WTC11 (cell line): ENCODE measurements around the gene GPR39. TPM values are rescaled to one million over a fixed set of nuclear protein-coding genes. Genes with fewer than 3 reads are reported as not detected.

Experiments
- ATAC-seq: fragments of 200-7000 bp; cut with Tn5 transposase; 2 replicates; pipeline ENCODE4 v1.10.0; 2021; ENCODE audit warnings: mild to moderate bottlenecking, moderate library complexity
- CTCF ChIA-PET: fragments of 300-600 bp; sonication (Branson Sonifier 250); formaldehyde crosslinking; loops from one replicate; lab custom pipeline; 2021; ENCODE audit warnings: antibody characterized with exemption; lab: Charles Lee
- POLR2A ChIA-PET: fragments of 350-600 bp; sonication (Branson Sonifier 250); formaldehyde crosslinking; loops from one replicate; lab custom pipeline; 2021; ENCODE audit warnings: antibody characterized with exemption; lab: Charles Lee
- DNase-seq: peaks from one replicate; pipeline ENCODE4 v3.0.0; 2021; ENCODE audit warnings: low spot score
- H3K27ac Mint-ChIP-seq: 2 replicates; pipeline ENCODE4 v1.8.0; 2021; ENCODE audit warnings: mixed read lengths
- H3K27me3 Mint-ChIP-seq: 2 replicates; pipeline ENCODE4 v1.8.0; 2021; ENCODE audit warnings: low read depth, mild to moderate bottlenecking, moderate library complexity, mixed read lengths
- H3K36me3 Mint-ChIP-seq: 2 replicates; pipeline ENCODE4 v1.8.0; 2021; ENCODE audit warnings: mixed read lengths
- H3K4me1 Mint-ChIP-seq: 2 replicates; pipeline ENCODE4 v1.8.0; 2022; ENCODE audit warnings: mixed read lengths
- H3K4me3 Mint-ChIP-seq: 2 replicates; pipeline ENCODE4 v1.8.0; 2021; ENCODE audit warnings: mild to moderate bottlenecking, moderate library complexity, mixed read lengths
- H3K9me3 Mint-ChIP-seq: 2 replicates; pipeline ENCODE4 v1.8.0; 2021; ENCODE audit warnings: mixed read lengths
- CTCF ChIP-seq: fragments of 200-600 bp; IDR thresholded peaks from 2 replicates; pipeline ENCODE4 v1.8.0; 2022; ENCODE audit warnings: antibody characterized with exemption
- EMX1 ChIP-seq: fragments of 250-450 bp; sonication (Bioruptor Pico); IDR thresholded peaks from 2 replicates; pipeline ENCODE4 v1.8.0; 2021; ENCODE audit warnings: mild to moderate bottlenecking
- GTF2I ChIP-seq: fragments of 250-450 bp; sonication (Bioruptor Pico); conservative IDR thresholded peaks from 2 replicates; pipeline ENCODE4 v1.4.0; 2021; ENCODE audit warnings: mild to moderate bottlenecking
- MYBL2 ChIP-seq: sonication (generic); formaldehyde crosslinking; IDR thresholded peaks from 2 replicates; pipeline ENCODE4 v1.8.1; 2023; ENCODE audit warnings: mild to moderate bottlenecking, moderate library complexity, missing genetic modification reagents
- NFE2L1 ChIP-seq: sonication (generic); formaldehyde crosslinking; IDR thresholded peaks from 2 replicates; pipeline ENCODE4 v1.8.1; 2023; ENCODE audit warnings: missing genetic modification reagents
- NR2C2 ChIP-seq: sonication (generic); formaldehyde crosslinking; IDR thresholded peaks from 2 replicates; pipeline ENCODE4 v1.8.0; 2022; ENCODE audit warnings: mild to moderate bottlenecking, missing genetic modification reagents
- RORB ChIP-seq: fragments of 250-450 bp; sonication (Bioruptor Pico); IDR thresholded peaks from 2 replicates; pipeline ENCODE4 v1.9.0; 2021; ENCODE audit warnings: mild to moderate bottlenecking
- SOX15 ChIP-seq: fragments of 250-450 bp; sonication (Bioruptor Pico); IDR thresholded peaks from 2 replicates; pipeline ENCODE4 v1.9.0; 2021; ENCODE audit warnings: mild to moderate bottlenecking
- TEAD4 ChIP-seq: sonication (generic); formaldehyde crosslinking; IDR thresholded peaks from 2 replicates; pipeline ENCODE4 v1.8.0; 2022; ENCODE audit warnings: mild to moderate bottlenecking, missing genetic modification reagents
- ZNF263 ChIP-seq: sonication (generic); formaldehyde crosslinking; IDR thresholded peaks from 2 replicates; pipeline ENCODE4 v1.8.1; 2022; ENCODE audit warnings: low read depth, mild to moderate bottlenecking, moderate library complexity, missing genetic modification reagents
- total RNA-seq: library from RNA; stranded (reverse); gene quantifications from 3 replicates; pipeline ENCODE4 v1.2.3, GENCODE V29; 2021
- TF ChIP-seq, protein P1 (sequence below): sonication (generic); formaldehyde crosslinking; IDR thresholded peaks from 2 replicates; pipeline ENCODE4 v1.8.1; 2023; ENCODE audit warnings: mild to moderate bottlenecking, missing genetic modification reagents
- TF ChIP-seq, protein P2 (sequence below): sonication (generic); formaldehyde crosslinking; IDR thresholded peaks from 2 replicates; pipeline ENCODE4 v1.8.1; 2023; ENCODE audit warnings: mild to moderate bottlenecking, missing genetic modification reagents, borderline replicate concordance
- TF ChIP-seq, protein P3 (sequence below): sonication (generic); formaldehyde crosslinking; IDR thresholded peaks from 2 replicates; pipeline ENCODE4 v1.8.1; 2023; ENCODE audit warnings: mild to moderate bottlenecking, missing genetic modification reagents
- TF ChIP-seq, protein P4 (sequence below): sonication (generic); formaldehyde crosslinking; IDR thresholded peaks from 2 replicates; pipeline ENCODE4 v1.8.1; 2022; ENCODE audit warnings: missing genetic modification reagents, borderline replicate concordance

The GPR39 gene
- total RNA-seq, 1 experiment from 2014 or later: 0.74 TPM

DNA sequence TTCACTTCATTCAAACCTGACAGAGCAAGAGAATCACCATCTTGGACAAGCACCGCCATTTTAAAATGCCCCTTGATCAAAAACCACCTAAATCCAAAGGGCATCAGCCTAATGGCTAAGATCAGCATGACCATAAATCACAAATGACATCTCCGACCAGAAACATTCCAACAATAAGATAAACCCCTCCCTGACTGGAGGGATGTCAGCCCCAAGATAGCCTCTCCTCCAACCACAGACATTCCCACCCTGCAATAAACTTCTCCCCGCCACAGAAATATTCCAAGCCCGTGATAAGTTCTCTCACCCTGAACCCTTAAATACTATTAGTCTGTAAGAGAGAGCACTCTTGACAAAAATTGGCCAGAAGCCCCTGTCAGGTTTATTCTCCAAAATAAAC is 275.0 kb downstream of the GPR39 start (continued):
- TF ChIP-seq, protein P1, sequence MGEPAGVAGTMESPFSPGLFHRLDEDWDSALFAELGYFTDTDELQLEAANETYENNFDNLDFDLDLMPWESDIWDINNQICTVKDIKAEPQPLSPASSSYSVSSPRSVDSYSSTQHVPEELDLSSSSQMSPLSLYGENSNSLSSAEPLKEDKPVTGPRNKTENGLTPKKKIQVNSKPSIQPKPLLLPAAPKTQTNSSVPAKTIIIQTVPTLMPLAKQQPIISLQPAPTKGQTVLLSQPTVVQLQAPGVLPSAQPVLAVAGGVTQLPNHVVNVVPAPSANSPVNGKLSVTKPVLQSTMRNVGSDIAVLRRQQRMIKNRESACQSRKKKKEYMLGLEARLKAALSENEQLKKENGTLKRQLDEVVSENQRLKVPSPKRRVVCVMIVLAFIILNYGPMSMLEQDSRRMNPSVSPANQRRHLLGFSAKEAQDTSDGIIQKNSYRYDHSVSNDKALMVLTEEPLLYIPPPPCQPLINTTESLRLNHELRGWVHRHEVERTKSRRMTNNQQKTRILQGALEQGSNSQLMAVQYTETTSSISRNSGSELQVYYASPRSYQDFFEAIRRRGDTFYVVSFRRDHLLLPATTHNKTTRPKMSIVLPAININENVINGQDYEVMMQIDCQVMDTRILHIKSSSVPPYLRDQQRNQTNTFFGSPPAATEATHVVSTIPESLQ (CRISPR knock-in tag): no peak
- TF ChIP-seq NFE2L1 (CRISPR knock-in tag) (no peak), CTCF (no peak), SOX15 (CRISPR knock-in tag) (no peak), GTF2I (CRISPR knock-in tag) (no peak), NR2C2 (CRISPR knock-in tag) (no peak), EMX1 (CRISPR knock-in tag) (no peak), RORB (no peak), MYBL2 (CRISPR knock-in tag) (no peak)
- TF ChIP-seq, protein P2, sequence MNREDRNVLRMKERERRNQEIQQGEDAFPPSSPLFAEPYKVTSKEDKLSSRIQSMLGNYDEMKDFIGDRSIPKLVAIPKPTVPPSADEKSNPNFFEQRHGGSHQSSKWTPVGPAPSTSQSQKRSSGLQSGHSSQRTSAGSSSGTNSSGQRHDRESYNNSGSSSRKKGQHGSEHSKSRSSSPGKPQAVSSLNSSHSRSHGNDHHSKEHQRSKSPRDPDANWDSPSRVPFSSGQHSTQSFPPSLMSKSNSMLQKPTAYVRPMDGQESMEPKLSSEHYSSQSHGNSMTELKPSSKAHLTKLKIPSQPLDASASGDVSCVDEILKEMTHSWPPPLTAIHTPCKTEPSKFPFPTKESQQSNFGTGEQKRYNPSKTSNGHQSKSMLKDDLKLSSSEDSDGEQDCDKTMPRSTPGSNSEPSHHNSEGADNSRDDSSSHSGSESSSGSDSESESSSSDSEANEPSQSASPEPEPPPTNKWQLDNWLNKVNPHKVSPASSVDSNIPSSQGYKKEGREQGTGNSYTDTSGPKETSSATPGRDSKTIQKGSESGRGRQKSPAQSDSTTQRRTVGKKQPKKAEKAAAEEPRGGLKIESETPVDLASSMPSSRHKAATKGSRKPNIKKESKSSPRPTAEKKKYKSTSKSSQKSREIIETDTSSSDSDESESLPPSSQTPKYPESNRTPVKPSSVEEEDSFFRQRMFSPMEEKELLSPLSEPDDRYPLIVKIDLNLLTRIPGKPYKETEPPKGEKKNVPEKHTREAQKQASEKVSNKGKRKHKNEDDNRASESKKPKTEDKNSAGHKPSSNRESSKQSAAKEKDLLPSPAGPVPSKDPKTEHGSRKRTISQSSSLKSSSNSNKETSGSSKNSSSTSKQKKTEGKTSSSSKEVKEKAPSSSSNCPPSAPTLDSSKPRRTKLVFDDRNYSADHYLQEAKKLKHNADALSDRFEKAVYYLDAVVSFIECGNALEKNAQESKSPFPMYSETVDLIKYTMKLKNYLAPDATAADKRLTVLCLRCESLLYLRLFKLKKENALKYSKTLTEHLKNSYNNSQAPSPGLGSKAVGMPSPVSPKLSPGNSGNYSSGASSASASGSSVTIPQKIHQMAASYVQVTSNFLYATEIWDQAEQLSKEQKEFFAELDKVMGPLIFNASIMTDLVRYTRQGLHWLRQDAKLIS (CRISPR knock-in tag): no peak
- TF ChIP-seq, protein P3, sequence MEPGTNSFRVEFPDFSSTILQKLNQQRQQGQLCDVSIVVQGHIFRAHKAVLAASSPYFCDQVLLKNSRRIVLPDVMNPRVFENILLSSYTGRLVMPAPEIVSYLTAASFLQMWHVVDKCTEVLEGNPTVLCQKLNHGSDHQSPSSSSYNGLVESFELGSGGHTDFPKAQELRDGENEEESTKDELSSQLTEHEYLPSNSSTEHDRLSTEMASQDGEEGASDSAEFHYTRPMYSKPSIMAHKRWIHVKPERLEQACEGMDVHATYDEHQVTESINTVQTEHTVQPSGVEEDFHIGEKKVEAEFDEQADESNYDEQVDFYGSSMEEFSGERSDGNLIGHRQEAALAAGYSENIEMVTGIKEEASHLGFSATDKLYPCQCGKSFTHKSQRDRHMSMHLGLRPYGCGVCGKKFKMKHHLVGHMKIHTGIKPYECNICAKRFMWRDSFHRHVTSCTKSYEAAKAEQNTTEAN (CRISPR knock-in tag): no peak
- TF ChIP-seq, all 79 proteins: peak for 0

- no peak for DNase-seq
- H3K27me3 Mint-ChIP-seq: no peaks in the 10 kb centered on the region
- TF ChIP-seq ZNF263 (CRISPR knock-in tag) (no peak), TEAD4 (CRISPR knock-in tag) (no peak)
- TF ChIP-seq, protein P4, sequence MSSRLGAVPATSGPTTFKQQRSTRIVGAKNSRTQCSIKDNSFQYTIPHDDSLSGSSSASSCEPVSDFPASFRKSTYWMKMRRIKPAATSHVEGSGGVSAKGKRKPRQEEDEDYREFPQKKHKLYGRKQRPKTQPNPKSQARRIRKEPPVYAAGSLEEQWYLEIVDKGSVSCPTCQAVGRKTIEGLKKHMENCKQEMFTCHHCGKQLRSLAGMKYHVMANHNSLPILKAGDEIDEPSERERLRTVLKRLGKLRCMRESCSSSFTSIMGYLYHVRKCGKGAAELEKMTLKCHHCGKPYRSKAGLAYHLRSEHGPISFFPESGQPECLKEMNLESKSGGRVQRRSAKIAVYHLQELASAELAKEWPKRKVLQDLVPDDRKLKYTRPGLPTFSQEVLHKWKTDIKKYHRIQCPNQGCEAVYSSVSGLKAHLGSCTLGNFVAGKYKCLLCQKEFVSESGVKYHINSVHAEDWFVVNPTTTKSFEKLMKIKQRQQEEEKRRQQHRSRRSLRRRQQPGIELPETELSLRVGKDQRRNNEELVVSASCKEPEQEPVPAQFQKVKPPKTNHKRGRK (CRISPR knock-in tag): no peak
- TF ChIP-seq, all 79 proteins: peak for 0
- POLR2A ChIA-PET: no interaction called here
- peaks cover 13% of the 10 kb centered on the region for H3K9me3 Mint-ChIP-seq
- no peak overlapping the region for H3K4me3 Mint-ChIP-seq
- CTCF ChIA-PET: no interaction called here
- no peak overlapping the region for H3K27ac Mint-ChIP-seq
- ATAC-seq: no peak
- H3K4me1 Mint-ChIP-seq: peaks cover 13% of the 10 kb centered on the region
- H3K36me3 Mint-ChIP-seq: no peaks in the 10 kb centered on the region
These were observed 276.2 kb downstream of the GPR39 start for GRCh38 chr2:132692816-132693215.
